ENCODE results near the gene RPH3AL. TPM values are rescaled to one million over a fixed set of nuclear protein-coding genes. Genes with fewer than 3 reads are reported as not detected.

Gene RPH3AL
- total RNA-seq, 2 experiments from 2014 or later, result 2.4 to 2.8 TPM

DNA sequence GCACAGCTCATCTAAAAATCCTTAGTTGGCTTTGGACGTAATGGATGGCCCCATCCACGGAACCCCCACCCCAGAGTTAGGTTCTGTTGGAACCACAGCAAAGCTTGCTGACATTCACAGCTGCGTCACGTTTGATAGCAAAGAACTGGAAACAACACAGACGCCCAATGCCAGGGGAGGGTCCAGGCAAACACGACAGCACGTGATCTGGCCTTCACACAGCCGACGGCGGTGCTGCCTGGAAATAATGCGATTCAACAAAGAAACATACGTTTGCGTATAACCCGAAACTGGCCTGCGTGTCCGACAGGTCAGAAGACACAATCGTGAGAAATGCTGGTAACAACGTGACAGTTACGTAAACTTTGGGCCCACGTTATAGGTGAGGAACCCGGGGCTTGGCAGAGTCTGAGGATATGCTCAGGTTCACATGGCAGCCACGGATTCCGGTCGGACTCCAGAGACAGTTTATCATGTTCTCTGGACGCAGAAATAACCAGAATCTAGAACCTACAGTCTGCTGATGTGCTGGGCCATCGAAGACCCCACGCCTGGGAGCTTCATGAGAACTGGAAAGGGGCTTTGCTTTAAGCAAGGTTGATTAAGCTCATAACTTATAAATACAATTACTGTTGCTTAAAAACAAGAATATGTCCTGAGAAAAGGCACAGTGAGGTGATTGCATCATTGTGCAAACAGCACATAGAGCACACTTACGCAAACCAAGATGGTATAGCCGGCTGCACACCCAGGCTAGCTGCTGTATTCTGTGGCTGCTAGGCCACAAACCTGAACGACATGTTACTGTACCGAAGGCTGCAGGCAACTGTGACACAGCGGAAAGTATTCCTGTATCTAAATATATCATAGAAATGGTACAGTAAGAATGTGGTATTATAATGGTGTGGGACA is 70.4 kb downstream of the RPH3AL start:
- CTCF ChIA-PET, result no interaction called here
- no peaks in the 10 kb centered on the region for H3K4me1 Mint-ChIP-seq (ENCODE audit: low read depth)

GRCh38 chr17:281365-281999 is 71.1 kb downstream of the RPH3AL start:
- ATAC-seq (ENCODE audit: poor library complexity) (no peak), DNase-seq (no peak)
- H3K27ac Mint-ChIP-seq, result no peak overlapping the region
- no peaks in the 10 kb centered on the region for H3K9me3 Mint-ChIP-seq
- no peak for TF ChIP-seq CTCF (IDR thresholded peaks at IDR 0.05)
- no peak overlapping the region for H3K4me3 Mint-ChIP-seq
- no peaks in the 10 kb centered on the region for H3K36me3 Mint-ChIP-seq (ENCODE audit: low read depth)
- no peaks in the 10 kb centered on the region for H3K4me1 Mint-ChIP-seq (ENCODE audit: low read depth)
- Histone ChIP-seq H3K9me3 (ENCODE audit: control insufficient read depth in 1 of 2, insufficient read depth in 1 of 2, low read length in 2 of 2) (no peaks in the 10 kb centered on the region), H3K36me3 (ENCODE audit: insufficient read depth, low read length) (no peaks in the 10 kb centered on the region), H3K4me3 (ENCODE audit: low read length) (no peak overlapping the region), H3K27me3 (ENCODE audit: control insufficient read depth in 1 of 2, insufficient read depth in 2 of 2, low read length in 2 of 2) (no peaks in the 10 kb centered on the region), H3K27ac (ENCODE audit: low read depth in 1 of 2, low read length in 2 of 2) (no peak overlapping the region), H3K4me1 (ENCODE audit: insufficient read depth, low read length) (no peaks in the 10 kb centered on the region)
- CTCF ChIA-PET, result no interaction called here
- POLR2A ChIA-PET, result no interaction called here
- intact Hi-C loops (cut with DNase I, micrococcal nuclease), result no loop called here
- H3K27me3 Mint-ChIP-seq, result no peaks in the 10 kb centered on the region

More for the DNA sequence above, 70.4 kb downstream of the RPH3AL start:
- Mint-ChIP-seq H3K27me3 (no peaks in the 10 kb centered on the region), H3K9me3 (no peaks in the 10 kb centered on the region), H3K27ac (no peak overlapping the region), H3K4me3 (no peak overlapping the region), H3K36me3 (ENCODE audit: low read depth) (no peaks in the 10 kb centered on the region)
- DNase-seq, result no peak
- Histone ChIP-seq H3K4me3 (ENCODE audit: low read length) (no peak overlapping the region), H3K36me3 (ENCODE audit: insufficient read depth, low read length) (no peaks in the 10 kb centered on the region), H3K27ac (ENCODE audit: low read depth in 1 of 2, low read length in 2 of 2) (no peak overlapping the region), H3K4me1 (ENCODE audit: insufficient read depth, low read length) (no peaks in the 10 kb centered on the region), H3K27me3 (ENCODE audit: control insufficient read depth in 1 of 2, insufficient read depth in 2 of 2, low read length in 2 of 2) (no peaks in the 10 kb centered on the region), H3K9me3 (ENCODE audit: control insufficient read depth in 1 of 2, insufficient read depth in 1 of 2, low read length in 2 of 2) (no peaks in the 10 kb centered on the region)
- intact Hi-C loops (cut with DNase I, micrococcal nuclease), result no loop called here
- POLR2A ChIA-PET, result no interaction called here
- no peak for TF ChIP-seq CTCF (IDR thresholded peaks at IDR 0.05)
- ATAC-seq (ENCODE audit: poor library complexity), result no peak

DNA sequence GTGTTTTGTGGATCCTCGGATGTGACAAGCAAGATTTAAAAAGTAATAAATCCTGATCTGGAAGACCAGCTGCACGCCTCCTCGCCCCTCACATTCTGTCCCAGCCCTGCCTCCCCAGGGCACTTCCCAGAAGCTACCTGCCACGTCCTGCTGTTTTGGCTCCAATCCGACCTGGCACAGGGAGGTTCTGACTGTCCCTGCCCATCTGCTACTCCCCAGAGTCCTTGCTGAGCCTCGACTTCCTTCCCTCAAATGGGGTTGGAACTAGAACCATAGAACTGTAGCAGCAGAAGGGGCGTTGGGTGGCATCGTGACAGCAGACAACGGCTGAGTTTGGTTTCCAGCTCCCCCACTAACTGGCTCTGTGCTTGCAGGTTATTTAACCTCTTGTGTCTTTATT is 71.7 kb downstream of the RPH3AL start:
- Mint-ChIP-seq H3K36me3 (ENCODE audit: low read depth) (no peaks in the 10 kb centered on the region), H3K27ac (no peak overlapping the region), H3K9me3 (no peaks in the 10 kb centered on the region), H3K4me1 (ENCODE audit: low read depth) (no peaks in the 10 kb centered on the region), H3K27me3 (no peaks in the 10 kb centered on the region), H3K4me3 (no peak overlapping the region)
- Histone ChIP-seq H3K9me3 (ENCODE audit: control insufficient read depth in 1 of 2, insufficient read depth in 1 of 2, low read length in 2 of 2) (no peaks in the 10 kb centered on the region), H3K4me3 (ENCODE audit: low read length) (no peak overlapping the region), H3K36me3 (ENCODE audit: insufficient read depth, low read length) (no peaks in the 10 kb centered on the region), H3K4me1 (ENCODE audit: insufficient read depth, low read length) (no peaks in the 10 kb centered on the region), H3K27ac (ENCODE audit: low read depth in 1 of 2, low read length in 2 of 2) (no peak overlapping the region), H3K27me3 (ENCODE audit: control insufficient read depth in 1 of 2, insufficient read depth in 2 of 2, low read length in 2 of 2) (no peaks in the 10 kb centered on the region)
- ChIA-PET CTCF (no interaction called here), POLR2A (no interaction called here)
- intact Hi-C loops (cut with DNase I, micrococcal nuclease), result no loop called here
- TF ChIP-seq CTCF (IDR thresholded peaks at IDR 0.05), result no peak
- no peak for DNase-seq
- no peak for ATAC-seq (ENCODE audit: poor library complexity)
